Transverse colon (tissue), 4 donors: ENCODE measurements around the gene COMMD2. TPM values are rescaled to one million over a fixed set of nuclear protein-coding genes. Genes with fewer than 3 reads are reported as not detected.

ENCODE experiments used
- DNase-seq: peaks from one replicate; pipeline ENCODE4 v3.0.0-alpha.2; 2019
- H3K27ac ChIP-seq, 4 donors: fragments of 200-600 bp; sonication (generic); 2 replicates each; pipeline ENCODE4 v1.5.1; 2016 to 2018; ENCODE audit warnings: inconsistent platforms in 4 of 4
- H3K27me3 ChIP-seq: fragments of 200-600 bp; sonication (generic); 2 replicates; pipeline ENCODE4 v1.5.1; 2017; ENCODE audit warnings: inconsistent platforms
- H3K36me3 ChIP-seq, 4 donors: fragments of 200-600 bp; sonication (generic); 2 replicates each; pipeline ENCODE4 v1.5.1; 2017 to 2019; ENCODE audit warnings: inconsistent platforms in 4 of 4
- H3K4me1 ChIP-seq, 4 donors: fragments of 200-600 bp; sonication (generic); 2 replicates each; pipeline ENCODE4 v1.5.1; 2017 to 2020; ENCODE audit warnings: inconsistent platforms in 4 of 4
- H3K4me3 ChIP-seq, 4 donors: fragments of 200-600 bp; sonication (generic); 1 replicate in 1 of 4; 2 replicates in 3 of 4; pipeline versions ENCODE4 v1.5.1 to v1.6.1; 2017 to 2019; ENCODE audit warnings: inconsistent platforms in 4 of 4
- H3K9me3 ChIP-seq, 2 donors: fragments of 200-600 bp; sonication (generic); 2 replicates each; pipeline ENCODE4 v1.5.1; 2017 to 2019; ENCODE audit warnings: inconsistent platforms in 2 of 2
- EP300 ChIP-seq: sonication (generic); formaldehyde crosslinking; IDR thresholded peaks from one replicate; pipeline ENCODE4 v1.6.1; 2017; ENCODE audit warnings: antibody characterized with exemption, low read depth
- POLR2A ChIP-seq: fragments of 450-650 bp; IDR thresholded peaks from one replicate; pipeline ENCODE4 v1.6.1; 2016; ENCODE audit warnings: antibody characterized with exemption, mild to moderate bottlenecking, moderate library complexity
- POLR2AphosphoS5 ChIP-seq, 3 donors: sonication (generic); formaldehyde crosslinking; IDR thresholded peaks; one replicate each; pipeline ENCODE4 v1.6.1; 2016; ENCODE audit warnings: antibody characterized with exemption in 3 of 3
- WGBS, 2 donors: methylation state at CpG; one replicate each; pipeline ENCODE4 v1.1.5; 2018; ENCODE audit warnings: low coverage in 1 of 2; 5-methylcytosine and 5-hydroxymethylcytosine counted together
- in situ Hi-C, 4 donors: fragments of 200-750 bp; cut with MboI; loops; one replicate each; pipeline versions ENCODE4 v1.15.0 to v1.15.1; 2017; ENCODE audit warnings: low sequenced_read_pairs in 3 of 4, low pct_ligation_motif_present in 1 of 4, low pct_unique_long_range_greater_than_20kb in 1 of 4
- intact Hi-C: fragments of 100-400 bp; cut with DNase I; formaldehyde crosslinking; loops from one replicate; pipeline ENCODE4 v1.15.1; 2023; ENCODE audit warnings: low total_unique reads
- total RNA-seq, 4 donors: library from RNA; depleted of rRNA; stranded (reverse); fragments of >200 nt; gene quantifications; one replicate each; pipeline ENCODE4 v1.1.0, GENCODE V29; 2016
- TF ChIP-seq, protein P1 (sequence below), 5 experiments: fragments of 200-600 bp in 3 of 5; fragments of 450-650 bp in 2 of 5; sonication (generic) in 3 of 5; IDR thresholded peaks; 1 replicate in 2 of 5; 2 replicates in 3 of 5; pipeline ENCODE4 v1.5.1; 2016 to 2017; ENCODE audit warnings: antibody characterized with exemption in 5 of 5, inconsistent platforms in 3 of 5, mild to moderate bottlenecking in 2 of 5, moderate library complexity in 1 of 5

COMMD2 gene
- total RNA-seq, 4 donors from 2014 or later: 11.3 to 20.2 (median 16.1) TPM

- Histone ChIP-seq H3K4me1 (no peaks in the 10 kb centered on the region), H3K36me3 (no peaks in the 10 kb centered on the region), H3K27ac (no peak overlapping the region), H3K4me3 (no peak overlapping the region), H3K27me3 (no peaks in the 10 kb centered on the region), H3K9me3 (no peaks in the 10 kb centered on the region)
- 78 to 100% methylated on average over 1 of the region's 1 CpG for whole genome bisulfite sequencing, 2 donors
- in situ Hi-C loops (no loop called here), intact Hi-C loops (no loop called here)
- no peak for TF ChIP-seq EP300
- TF ChIP-seq, protein P1, sequence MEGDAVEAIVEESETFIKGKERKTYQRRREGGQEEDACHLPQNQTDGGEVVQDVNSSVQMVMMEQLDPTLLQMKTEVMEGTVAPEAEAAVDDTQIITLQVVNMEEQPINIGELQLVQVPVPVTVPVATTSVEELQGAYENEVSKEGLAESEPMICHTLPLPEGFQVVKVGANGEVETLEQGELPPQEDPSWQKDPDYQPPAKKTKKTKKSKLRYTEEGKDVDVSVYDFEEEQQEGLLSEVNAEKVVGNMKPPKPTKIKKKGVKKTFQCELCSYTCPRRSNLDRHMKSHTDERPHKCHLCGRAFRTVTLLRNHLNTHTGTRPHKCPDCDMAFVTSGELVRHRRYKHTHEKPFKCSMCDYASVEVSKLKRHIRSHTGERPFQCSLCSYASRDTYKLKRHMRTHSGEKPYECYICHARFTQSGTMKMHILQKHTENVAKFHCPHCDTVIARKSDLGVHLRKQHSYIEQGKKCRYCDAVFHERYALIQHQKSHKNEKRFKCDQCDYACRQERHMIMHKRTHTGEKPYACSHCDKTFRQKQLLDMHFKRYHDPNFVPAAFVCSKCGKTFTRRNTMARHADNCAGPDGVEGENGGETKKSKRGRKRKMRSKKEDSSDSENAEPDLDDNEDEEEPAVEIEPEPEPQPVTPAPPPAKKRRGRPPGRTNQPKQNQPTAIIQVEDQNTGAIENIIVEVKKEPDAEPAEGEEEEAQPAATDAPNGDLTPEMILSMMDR (IDR thresholded peaks at IDR 0.05): no peak
- no peak for TF ChIP-seq POLR2AphosphoS5 (IDR thresholded peaks at IDR 0.05)
- no peak for TF ChIP-seq POLR2A
- DNase-seq: no peak
Measured at GRCh38 chr3:149796026-149796425, 43.7 kb upstream of the COMMD2 start.

- intact Hi-C loops: no loop called here
- no peaks in the 10 kb centered on the region for H3K9me3 ChIP-seq
- in situ Hi-C loops: no loop called here
- no peak within 1 kb of the TSS for H3K4me3 ChIP-seq
- no peak for TF ChIP-seq POLR2AphosphoS5 (IDR thresholded peaks at IDR 0.05)
- TF ChIP-seq EP300: no peak
- TF ChIP-seq, protein P1 (IDR thresholded peaks at IDR 0.05): no peak
- no peak for TF ChIP-seq POLR2A
- no peaks in the 10 kb centered on the region for H3K4me1 ChIP-seq
- no peaks in the 10 kb centered on the region for H3K36me3 ChIP-seq
- WGBS, 2 donors: 92 to 95% methylated on average over 4 of the region's 4 CpGs
- DNase-seq: no peak
- peaks cover 5% of the 10 kb centered on the region for H3K27me3 ChIP-seq
- H3K27ac ChIP-seq: no peak within 1 kb of the TSS
Measured at GRCh38 chr3:149792452-149793270, 40.4 kb upstream of the COMMD2 start, which contains the start of gene ANKUB1. Gene ANKUB1, minus strand, starts transcription at chr3:149792554. Its CDS starts 188 bp downstream, at chr3:149792366.

DNA sequence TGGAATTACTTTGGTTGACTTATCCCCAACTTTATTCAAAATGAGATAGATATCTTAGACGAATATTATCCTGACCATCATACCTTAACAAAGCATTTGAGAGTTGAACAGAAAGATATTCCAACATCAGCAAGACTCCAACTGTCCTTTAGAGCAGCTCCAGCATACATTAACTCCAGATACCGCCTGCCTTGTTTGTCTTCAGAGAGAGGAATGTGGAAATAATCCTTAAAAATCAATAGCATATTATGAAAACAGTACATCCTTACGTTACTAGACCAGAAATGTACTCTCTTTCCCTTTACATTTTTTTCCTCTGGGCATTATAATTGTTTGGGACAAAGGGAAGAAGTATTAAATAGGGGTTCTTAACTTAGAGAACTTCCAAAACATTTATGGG lies 38.4 kb upstream of the COMMD2 start:
- intact Hi-C loops (no loop called here), in situ Hi-C loops (no loop called here)
- 63 to 74% methylated on average over 3 of the region's 3 CpGs for WGBS, 2 donors
- no peaks in the 10 kb centered on the region for H3K4me1 ChIP-seq
- H3K27me3 ChIP-seq: peaks cover 5% of the 10 kb centered on the region
- H3K4me3 ChIP-seq: no peak overlapping the region
- no peak overlapping the region for H3K27ac ChIP-seq
- DNase-seq: no peak
- no peaks in the 10 kb centered on the region for H3K36me3 ChIP-seq
- H3K9me3 ChIP-seq: no peaks in the 10 kb centered on the region
- TF ChIP-seq POLR2AphosphoS5 (IDR thresholded peaks at IDR 0.05) (no peak), EP300 (no peak), POLR2A (no peak)
- TF ChIP-seq, protein P1 (IDR thresholded peaks at IDR 0.05): no peak

- H3K4me1 ChIP-seq: no peaks in the 10 kb centered on the region
- no peak for DNase-seq
- in situ Hi-C loops: no loop called here
- WGBS, 2 donors: 76 to 86% methylated on average over 1 to 2 of the region's 2 CpGs
- peaks cover 5% of the 10 kb centered on the region for H3K27me3 ChIP-seq
- TF ChIP-seq POLR2AphosphoS5 (IDR thresholded peaks at IDR 0.05) (no peak), POLR2A (no peak), EP300 (no peak)
- TF ChIP-seq, protein P1 (IDR thresholded peaks at IDR 0.05): no peak
- intact Hi-C loops: no loop called here
- no peak overlapping the region for H3K4me3 ChIP-seq
- H3K9me3 ChIP-seq: no peaks in the 10 kb centered on the region
- H3K27ac ChIP-seq: no peak overlapping the region
- no peaks in the 10 kb centered on the region for H3K36me3 ChIP-seq
Measured at GRCh38 chr3:149790268-149790667, 38.0 kb upstream of the COMMD2 start.
